Heart left ventricle (tissue), 16 donors: ENCODE results near the gene RFC5. TPM values are rescaled to one million over a fixed set of nuclear protein-coding genes. Genes with fewer than 3 reads are reported as not detected.

ENCODE experiments used
- ATAC-seq, 4 donors: fragments of 200-7000 bp; cut with Tn5 transposase; one replicate each; pipeline ENCODE4 v1.9.1; 2020 to 2022; ENCODE audit warnings: moderate library complexity in 4 of 4, mild to moderate bottlenecking in 3 of 4, moderate number of reproducible peaks in 1 of 4
- DNase-seq, 5 donors: peaks; one replicate each; pipeline ENCODE4 v3.0.0-alpha.2; 2020
- H3K27ac ChIP-seq, 12 donors: fragments of 200-600 bp; sonication (generic) in 4 of 12; one replicate each; pipeline versions ENCODE4 v1.5.0 to v1.8.0; 2016 to 2022; ENCODE audit warnings: mild to moderate bottlenecking in 2 of 12
- H3K27me3 ChIP-seq, 9 donors: fragments of 200-600 bp; sonication (generic) in 2 of 9; one replicate each; pipeline versions ENCODE4 v1.5.1 to v1.8.0; 2016 to 2022; ENCODE audit warnings: mild to moderate bottlenecking in 3 of 9
- H3K36me3 ChIP-seq, 9 donors: fragments of 200-600 bp; sonication (generic) in 2 of 9; one replicate each; pipeline versions ENCODE4 v1.5.0 to v1.8.0; 2018 to 2022; ENCODE audit warnings: mild to moderate bottlenecking in 2 of 9
- H3K4me1 ChIP-seq, 12 donors: fragments of 200-600 bp; sonication (generic) in 4 of 12; one replicate each; pipeline versions ENCODE4 v1.5.0 to v1.8.0; 2016 to 2022; ENCODE audit warnings: mild to moderate bottlenecking in 3 of 12
- H3K4me3 ChIP-seq, 12 donors: fragments of 200-600 bp; sonication (generic) in 4 of 12; one replicate each; pipeline versions ENCODE4 v1.5.0 to v1.8.0; 2017 to 2022; ENCODE audit warnings: mild to moderate bottlenecking in 9 of 12, moderate library complexity in 4 of 12
- H3K9me3 ChIP-seq, 12 donors: fragments of 200-600 bp; sonication (generic) in 4 of 12; one replicate each; pipeline versions ENCODE4 v1.5.0 to v1.8.0; 2016 to 2022; ENCODE audit warnings: mild to moderate bottlenecking in 1 of 12
- CTCF ChIP-seq, 12 donors: fragments of 200-600 bp; sonication (generic) in 4 of 12; IDR thresholded peaks; one replicate each; pipeline versions ENCODE4 v1.5.0 to v1.8.0; 2018 to 2022; ENCODE audit warnings: antibody characterized with exemption in 12 of 12, mild to moderate bottlenecking in 5 of 12
- POLR2A ChIP-seq, 2 donors: fragments of 450-650 bp; IDR thresholded peaks; one replicate each; pipeline ENCODE4 v1.6.1; 2017; ENCODE audit warnings: antibody characterized with exemption in 2 of 2, mild to moderate bottlenecking in 2 of 2, moderate library complexity in 2 of 2
- WGBS, 4 donors: extraction: QIAGEN DNeasy Blood & Tissue Kit in 2 of 4; methylation state at CpG; one replicate each; pipeline versions ENCODE4 v1.1.5 to v1.1.7; 2013 to 2018; 5-methylcytosine and 5-hydroxymethylcytosine counted together
- intact Hi-C, 10 donors: fragments of 100-400 bp; cut with DNase I; formaldehyde crosslinking; loops; one replicate each; pipeline versions ENCODE4 v1.11.1 to v1.14.2; 2022
- polyA plus RNA-seq, 2 donors: library from polyadenylated mRNA; stranded (reverse); fragments of 200-250 nt; gene quantifications; one replicate each; pipeline ENCODE4 v1.2.3, GENCODE V29; 2013
- total RNA-seq, 9 donors: library from RNA; depleted of rRNA in 2 of 9; stranded (reverse); fragments of >200 nt in 2 of 9; fragmentation: NEBNext Ultra II Directional in 3 of 9; extraction: Animal tissue kit (Norgen Biotek cat#: 25700) in 3 of 9; gene quantifications; one replicate each; pipeline versions ENCODE4 v1.1.0 to v1.2.4, GENCODE V29; 2016 to 2023
- donor health status: ischemic (EF 13 %, LVEDD 7.1; RV severe dilation, severe dysfunction).
- donor health status: healthy with polysubstance abuse.
- donor health status: DM: no; HTN: yes; CAD: no.
- donor health status: DM: no; HTN: no; CAD: no.
- donor health status: ischemic (EF 25% LVEDD 6.9; RV normal size, moderate dysfunction).
- donor health status: ischemic (EF 25% LVEDD 5.7; RV mildly dilated, moderate dysfunction).
- donor health status: healthy.
- donor health status: DM: yes; HTN: yes; CAD: no.
- donor health status: ischemic (EF 35%, LVEDD 5.7; RV mildly dilated, moderate dysfunction).
- donor health status: nonischemic (EF 11% LVEDD 7.7; RV severe dilation, severe dysfunction).
- donor health status: DM: yes; HTN: yes; CAD: no.
- donor health status: PGD.
- donor health status: ischemic (EF 29% LVEDD 5.4; RV normal size, mild dysfunction).
- donor health status: nonischemic (EF 23%, LVEDD 6.1; RV moderate dilation, normal function).

RFC5 gene
- total and polyA plus RNA-seq, 11 donors = 2.3 to 8.2 (median 4.7) TPM

- Histone ChIP-seq H3K9me3 (no peaks in the 10 kb centered on the region), H3K4me3 (no peak overlapping the region), H3K4me1 (peaks cover 0 to 6% (median 0%) of the 10 kb centered on the region in 12 donors), H3K36me3 (peaks cover 0 to 100% (median 100%) of the 10 kb centered on the region in 9 donors), H3K27me3 (no peaks in the 10 kb centered on the region), H3K27ac (no peak overlapping the region)
- 75 to 83% (median 80%) methylated on average over 9 of the region's 9 CpGs for WGBS, 4 donors
- ATAC-seq = peak in 3 of 4 donors; percentile 29 to 44 (median 35)
- TF ChIP-seq CTCF (IDR thresholded peaks at IDR 0.05) (peak in 1 of 12 donors; percentile 6), POLR2A (IDR thresholded peaks at IDR 0.05) (no peak)
- no peak for DNase-seq
- intact Hi-C loops = loop anchor here in 8 of 10 donors (5.0 to 10.0 kb wide), 2 partner anchors 158 to 161 kb away; no protein-coding TSS in a partner anchor
Measured at GRCh38 chr12:118035190-118036041, 18.9 kb downstream of the RFC5 start.

DNA sequence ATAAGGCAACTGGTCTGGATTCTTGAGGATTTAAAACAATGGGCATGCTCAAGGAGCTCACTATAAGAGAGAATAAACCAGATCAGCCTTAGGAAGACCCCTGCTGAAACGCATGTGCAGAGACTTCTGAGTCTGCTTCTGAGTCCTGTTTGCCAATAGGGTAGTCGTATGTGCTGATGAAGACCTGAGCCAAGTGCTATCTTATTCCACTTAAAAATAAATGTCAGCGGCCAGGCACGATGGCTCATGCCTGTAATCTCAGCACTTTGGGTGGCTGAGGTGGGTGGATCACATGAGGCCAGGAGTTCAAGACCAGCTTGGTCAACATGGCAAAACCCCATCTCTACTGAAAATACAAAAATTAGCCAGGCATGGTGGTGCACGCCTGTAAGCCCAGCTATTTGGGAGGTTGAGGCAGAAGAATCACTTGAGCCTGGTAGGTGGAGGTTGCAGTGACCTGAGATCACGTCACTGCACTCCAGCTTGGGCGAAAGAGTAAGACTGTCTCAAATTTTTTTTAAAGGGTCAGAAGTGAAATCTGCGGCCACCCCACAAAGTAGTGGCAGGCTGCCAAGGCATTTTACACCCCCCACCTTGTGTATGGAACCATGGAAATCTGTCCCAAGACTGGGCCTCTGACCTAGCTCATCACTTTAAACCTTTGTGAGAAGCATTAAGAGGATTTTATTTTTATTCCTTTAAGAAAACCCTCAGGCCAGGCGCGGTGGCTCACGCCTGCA, 20.3 kb downstream of the RFC5 start:
- DNase-seq (no peak), ATAC-seq (peak in 2 of 4 donors; percentile 25 to 62)
- Histone ChIP-seq H3K36me3 (peaks cover 0 to 100% (median 100%) of the 10 kb centered on the region in 9 donors), H3K27ac (no peak overlapping the region), H3K9me3 (no peaks in the 10 kb centered on the region), H3K4me1 (peaks cover 0 to 6% (median 0%) of the 10 kb centered on the region in 12 donors), H3K27me3 (no peaks in the 10 kb centered on the region), H3K4me3 (no peak overlapping the region)
- TF ChIP-seq CTCF (IDR thresholded peaks at IDR 0.05) (no peak), POLR2A (IDR thresholded peaks at IDR 0.05) (no peak)
- intact Hi-C loops = loop anchor here in 8 of 10 donors (5.0 to 10.0 kb wide), 2 partner anchors 160 to 162 kb away; no protein-coding TSS in a partner anchor
- WGBS, 4 donors = 79 to 82% (median 80%) methylated on average over 11 of the region's 11 CpGs

- intact Hi-C loops = loop anchor here in 8 of 10 donors (5.0 to 10.0 kb wide), 2 partner anchors 161 to 163 kb away; no protein-coding TSS in a partner anchor
- Histone ChIP-seq H3K27me3 (no peaks in the 10 kb centered on the region), H3K36me3 (peaks cover 0 to 100% (median 100%) of the 10 kb centered on the region in 9 donors), H3K4me1 (peaks cover 0 to 6% (median 0%) of the 10 kb centered on the region in 12 donors), H3K9me3 (no peaks in the 10 kb centered on the region), H3K27ac (no peak overlapping the region), H3K4me3 (no peak overlapping the region)
- ATAC-seq = no peak
- no peak for DNase-seq
- no peak for TF ChIP-seq CTCF (IDR thresholded peaks at IDR 0.05)
- no peak for TF ChIP-seq POLR2A (IDR thresholded peaks at IDR 0.05)
- 74 to 84% (median 80%) methylated on average over 6 of the region's 6 CpGs for WGBS, 4 donors
Measured at GRCh38 chr12:118038137-118038536, 21.6 kb downstream of the RFC5 start.

DNA sequence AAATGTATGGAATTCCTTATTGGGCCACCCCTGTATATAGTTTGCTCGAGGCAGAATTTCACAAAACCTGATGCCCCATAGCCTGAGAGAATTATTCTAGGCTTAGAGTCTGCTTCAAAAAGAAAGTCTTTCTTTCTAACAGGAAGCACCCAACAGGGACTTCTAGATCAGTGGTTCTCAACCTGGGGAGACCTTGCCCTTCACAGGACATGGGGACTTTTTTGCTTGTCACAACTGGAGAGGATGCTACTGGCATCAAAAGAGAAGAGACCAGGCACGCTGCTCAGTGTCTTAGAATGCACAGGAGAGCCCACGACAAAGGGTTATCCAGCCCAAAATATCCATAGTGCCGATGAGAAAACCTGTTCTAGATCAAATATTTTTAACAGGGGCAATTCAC, 25.6 kb downstream of the RFC5 start:
- Histone ChIP-seq H3K4me1 (peaks cover 0 to 14% (median 0%) of the 10 kb centered on the region in 12 donors), H3K27ac (no peak overlapping the region), H3K27me3 (no peaks in the 10 kb centered on the region), H3K36me3 (peaks cover 0 to 100% (median 86%) of the 10 kb centered on the region in 9 donors), H3K9me3 (no peaks in the 10 kb centered on the region), H3K4me3 (no peak overlapping the region)
- TF ChIP-seq CTCF (IDR thresholded peaks at IDR 0.05) = no peak
- no peak for TF ChIP-seq POLR2A (IDR thresholded peaks at IDR 0.05)
- intact Hi-C loops = no loop called here
- 95 to 100% (median 97%) methylated on average over 4 of the region's 4 CpGs for WGBS, 4 donors
- ATAC-seq (no peak), DNase-seq (no peak)
